IPS DF 4.7 (cell line): ENCODE results near the gene EMSY.
A peak's percentile ranks its signal among the peaks of the same experiment; 100 is the strongest.

ENCODE experiments used
- DNase-seq: peaks from one replicate; pipeline ENCODE4 v3.0.0-alpha.2; 2013; ENCODE audit warnings: low spot score; ENCODE audit errors: extremely low read depth

Gene EMSY

DNA sequence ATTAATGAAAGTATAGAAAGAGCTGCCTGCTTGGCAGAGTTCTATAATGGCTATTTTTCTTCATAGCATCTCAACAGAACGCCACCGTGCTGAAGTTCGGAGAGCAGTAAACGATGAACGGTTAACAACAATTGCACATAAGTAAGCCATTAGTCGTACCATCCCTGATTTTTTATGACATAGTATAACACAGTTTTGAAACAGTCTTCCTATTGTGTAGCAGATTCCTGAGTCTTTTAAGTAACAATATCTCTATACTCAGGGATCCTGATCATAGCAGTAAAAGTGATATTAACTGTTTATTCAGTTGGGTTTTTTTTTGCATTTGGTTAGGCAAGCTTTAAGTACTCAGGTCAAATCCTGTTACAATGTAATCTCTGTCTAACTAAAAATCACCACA, 8.4 kb downstream of the EMSY start:
- DNase-seq = no peak

DNA sequence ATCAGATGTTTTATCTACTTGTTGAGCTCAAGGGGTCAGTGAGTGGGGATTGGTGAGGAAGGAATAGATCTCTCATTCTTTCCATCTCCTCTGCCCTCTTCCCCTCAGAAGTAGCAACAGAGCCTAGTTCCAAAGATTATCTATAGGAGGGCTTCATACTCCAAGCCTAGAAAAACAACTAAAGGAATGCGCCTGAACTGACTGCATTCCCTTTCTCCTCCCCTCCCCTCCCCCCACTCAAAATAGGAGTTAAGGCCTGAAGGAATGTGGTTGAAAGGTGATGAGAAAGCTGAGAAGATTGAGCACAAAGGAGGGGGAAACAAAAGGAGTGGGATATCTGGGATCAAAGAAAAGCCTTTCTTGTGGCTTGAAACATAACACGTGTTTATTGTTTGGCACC, 10.5 kb downstream of the EMSY start:
- DNase-seq = peak; percentile 89

DNA sequence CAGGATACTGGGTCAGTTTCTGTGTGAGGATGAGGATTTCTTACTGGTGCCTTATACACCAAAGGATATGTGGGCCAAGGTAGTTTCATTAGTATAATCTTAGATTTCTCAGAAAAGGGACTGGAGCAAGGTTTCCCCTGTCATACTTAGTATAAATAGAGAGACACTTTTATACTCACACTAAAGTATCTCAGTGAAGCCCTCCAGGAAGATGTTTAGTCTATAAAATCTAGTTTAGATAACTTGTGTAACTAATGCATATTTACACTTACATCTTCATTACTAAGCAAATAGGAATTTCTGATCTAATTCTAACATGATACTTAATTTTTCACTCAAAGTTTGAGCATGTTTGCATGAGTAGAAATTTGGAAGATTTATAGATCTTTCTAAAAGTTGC, 11.1 kb downstream of the EMSY start:
- DNase-seq = no peak

DNA sequence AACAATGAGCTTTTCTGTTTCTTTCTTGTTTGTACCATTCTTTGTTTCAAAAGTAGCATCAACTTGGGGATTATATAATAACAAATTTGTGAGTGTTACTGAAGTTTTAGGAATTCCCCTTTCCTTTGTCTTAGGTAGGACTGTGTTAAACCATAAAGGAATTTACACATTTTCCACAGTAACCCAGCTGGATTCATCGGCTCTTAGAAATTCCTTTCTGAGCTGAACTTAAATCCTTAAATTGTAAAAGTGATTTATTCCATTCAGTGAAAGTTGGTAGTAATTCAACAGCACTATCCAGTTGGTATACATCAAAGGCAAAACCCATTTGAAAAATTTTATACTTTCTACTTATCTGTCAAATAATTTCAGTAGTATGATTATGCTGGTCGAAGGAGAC, 11.8 kb downstream of the EMSY start:
- no peak for DNase-seq

DNA sequence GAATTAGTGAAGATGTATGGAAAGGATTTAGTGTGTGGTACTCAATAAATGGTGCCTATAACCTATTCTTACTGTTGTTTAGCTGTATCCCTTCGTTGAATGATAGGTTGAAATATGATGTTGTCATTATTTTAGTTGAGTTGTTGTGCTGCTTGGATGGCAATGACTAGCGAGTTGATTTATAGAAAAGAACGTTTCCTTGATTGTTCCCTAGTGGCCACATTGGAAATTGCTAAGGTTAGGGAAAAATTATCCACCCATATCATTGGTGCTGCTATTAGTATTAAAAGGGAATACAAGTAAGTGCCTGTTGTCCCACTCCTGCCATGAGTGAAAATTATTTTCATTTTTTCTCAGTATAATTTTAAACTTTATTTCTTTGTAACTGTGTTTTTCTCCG, 14.5 kb downstream of the EMSY start:
- no peak for DNase-seq

DNA sequence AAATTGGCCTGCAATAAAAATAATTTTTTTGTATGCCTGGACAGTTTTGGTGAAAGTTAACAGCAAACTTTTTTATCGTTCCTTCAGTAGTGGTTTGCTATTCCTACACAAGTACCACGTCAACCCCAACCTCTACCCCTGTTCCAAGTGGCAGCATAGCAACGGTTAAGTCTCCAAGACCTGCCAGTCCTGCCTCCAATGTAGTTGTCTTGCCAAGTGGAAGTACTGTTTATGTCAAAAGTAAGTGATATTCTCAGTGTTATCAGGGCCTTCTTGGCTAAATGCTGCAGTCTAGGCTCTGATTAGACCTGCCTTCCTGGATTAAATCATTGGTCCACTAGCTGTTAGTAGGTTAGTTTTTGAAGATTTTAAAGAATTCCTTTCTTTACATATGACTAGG, 15.0 kb downstream of the EMSY start:
- DNase-seq = no peak

DNA sequence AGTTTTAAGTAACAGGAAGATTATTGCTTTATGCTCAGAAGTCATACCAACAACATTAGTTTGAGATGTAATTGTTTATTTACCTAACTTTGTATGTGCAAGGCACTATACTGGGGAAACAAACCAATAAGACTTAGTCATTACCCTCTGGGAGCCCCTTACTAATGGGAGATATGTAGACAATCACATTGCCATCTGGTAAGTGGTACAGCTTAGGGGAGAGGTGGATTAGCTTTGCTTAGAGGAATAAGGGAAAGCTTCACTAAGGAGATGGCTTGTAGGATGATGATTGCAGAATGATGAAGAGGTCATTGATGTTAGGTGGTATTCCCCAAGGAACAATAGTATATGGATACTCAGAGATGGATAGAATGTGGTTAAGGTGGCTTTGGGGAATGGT, 17.5 kb downstream of the EMSY start:
- no peak for DNase-seq

DNA sequence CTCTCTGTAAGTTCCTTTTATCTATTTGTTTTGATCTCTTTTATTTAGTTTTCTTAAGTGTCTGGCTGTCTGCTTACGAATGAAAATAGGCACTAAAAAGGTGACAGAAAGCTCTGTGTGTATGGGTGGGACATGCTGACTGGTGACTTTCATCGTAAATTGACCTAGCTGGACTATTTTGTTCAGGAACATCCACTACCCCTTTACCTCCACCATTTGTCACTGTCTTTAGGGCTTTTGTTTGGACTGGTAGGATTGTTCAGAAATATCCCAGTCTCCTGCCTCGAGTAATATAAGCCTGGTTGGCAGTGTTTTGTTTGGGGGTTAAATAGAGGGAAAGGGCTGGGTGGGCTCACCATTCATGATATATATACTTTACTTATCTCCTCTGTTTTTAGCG, 20.9 kb downstream of the EMSY start:
- no peak for DNase-seq

DNA sequence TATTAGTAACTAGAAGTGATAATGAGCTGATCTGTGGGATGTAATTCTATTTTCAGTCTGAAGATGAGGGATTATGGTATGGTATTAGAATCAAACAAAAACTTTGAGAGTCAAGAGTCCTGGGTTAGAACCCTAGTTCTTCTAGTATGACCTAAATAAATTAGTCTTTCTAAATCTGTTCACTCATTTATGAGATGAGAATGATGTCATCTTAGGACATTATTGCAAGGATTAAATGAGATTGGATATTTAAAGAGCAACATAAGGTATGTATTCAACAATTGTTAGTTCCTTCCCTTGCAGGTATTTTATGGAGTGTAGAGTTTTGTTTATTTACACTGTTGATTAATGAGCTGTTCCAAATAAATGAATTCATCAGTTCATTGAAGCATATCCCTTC, 21.8 kb downstream of the EMSY start:
- no peak for DNase-seq

DNA sequence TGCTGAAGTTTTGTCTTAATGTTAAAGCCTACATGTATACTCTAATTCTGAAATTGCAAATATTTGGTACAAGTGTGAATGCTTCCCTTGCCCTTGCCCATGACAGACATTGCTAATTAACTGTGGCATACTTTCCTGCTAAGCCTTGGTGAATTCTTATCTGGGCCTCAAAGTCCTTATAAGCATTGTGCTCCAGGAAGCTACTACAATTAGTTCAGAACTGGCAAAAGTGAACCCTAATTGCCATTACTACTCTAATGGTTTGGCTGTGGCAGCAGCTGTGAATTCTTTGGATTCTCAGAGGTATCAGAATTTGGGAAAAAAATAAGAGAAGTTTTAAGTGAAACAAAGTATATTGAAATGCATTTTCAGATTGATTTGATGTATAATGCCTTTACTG, 24.3 kb downstream of the EMSY start:
- no peak for DNase-seq

DNA sequence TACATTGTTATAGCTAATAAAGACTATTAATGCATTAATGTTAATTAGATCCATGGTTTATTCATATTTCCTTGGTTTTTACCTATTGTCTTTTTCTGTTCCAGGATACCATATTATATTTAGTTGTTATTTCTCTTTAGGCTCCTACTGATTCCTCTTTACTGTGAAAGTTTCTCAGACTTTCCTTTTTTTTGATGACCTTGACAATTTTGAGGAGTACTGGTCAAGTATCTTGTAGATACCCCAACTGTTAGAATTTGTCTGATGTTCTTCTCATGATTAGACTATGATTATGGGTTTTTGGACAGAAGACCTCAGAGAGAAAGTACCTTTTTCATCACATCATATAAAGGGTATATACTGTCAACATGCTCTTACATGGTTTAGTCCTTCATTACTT, 26.6 kb downstream of the EMSY start:
- no peak for DNase-seq

DNA sequence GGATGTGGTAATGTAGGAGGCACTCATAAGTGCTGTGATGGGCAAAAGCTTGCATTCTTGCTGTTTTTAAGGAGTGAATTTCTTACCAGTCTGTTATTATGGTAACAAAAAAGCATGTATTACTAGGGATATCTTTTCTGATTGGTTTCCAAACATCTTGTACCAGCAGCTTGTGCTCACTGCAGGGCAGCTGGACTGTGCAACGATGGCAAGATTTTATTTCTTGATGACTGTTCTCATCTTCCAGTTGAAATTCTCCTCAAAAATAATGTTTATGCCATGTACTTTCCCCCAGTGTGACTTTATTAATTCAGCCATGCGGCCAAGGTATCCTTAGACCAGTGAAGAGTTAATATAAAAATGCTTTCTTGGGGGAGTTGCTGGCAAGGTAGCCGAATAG, 35.4 kb downstream of the EMSY start:
- DNase-seq = no peak

DNA sequence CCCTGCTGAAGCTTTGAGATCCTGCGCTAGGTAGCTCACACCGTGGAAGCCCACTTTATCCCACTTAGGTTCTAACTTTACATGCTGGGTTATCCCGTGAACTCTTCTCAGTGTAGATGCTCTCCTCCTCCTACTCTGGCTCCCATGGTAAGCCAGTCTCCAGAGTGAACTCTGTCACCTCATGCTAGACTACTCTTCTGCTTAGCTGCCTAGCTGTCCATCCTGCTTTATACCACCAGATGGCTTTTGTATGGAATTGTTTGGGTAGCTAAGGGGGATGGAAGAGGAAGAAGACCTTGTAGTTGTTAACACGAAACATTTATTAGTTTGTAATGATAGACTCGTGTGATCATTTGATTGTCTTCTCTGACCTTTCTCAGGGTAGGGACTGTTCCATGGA, 46.8 kb downstream of the EMSY start:
- DNase-seq = no peak

DNA sequence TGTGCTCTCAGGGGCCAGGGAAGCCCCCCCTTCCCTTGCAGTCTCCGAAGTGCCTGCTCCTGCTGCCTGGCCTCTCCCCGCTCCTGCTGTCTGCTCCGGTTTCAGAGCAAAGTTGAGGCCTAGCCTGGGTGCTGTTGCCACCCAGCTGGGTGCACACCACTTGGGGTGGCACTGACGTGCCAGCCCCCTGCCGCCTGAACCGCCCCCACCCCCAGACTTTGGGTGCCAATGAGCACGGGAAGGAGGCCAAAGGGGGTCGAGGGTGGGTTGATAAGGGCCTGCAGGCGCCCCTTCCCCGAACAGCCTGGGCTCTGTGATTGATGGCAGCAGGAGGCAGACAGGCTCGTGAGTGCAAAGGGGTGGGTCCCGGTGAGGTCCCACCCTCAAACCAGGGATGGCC, 48.2 kb downstream of the EMSY start:
- no peak for DNase-seq

DNA sequence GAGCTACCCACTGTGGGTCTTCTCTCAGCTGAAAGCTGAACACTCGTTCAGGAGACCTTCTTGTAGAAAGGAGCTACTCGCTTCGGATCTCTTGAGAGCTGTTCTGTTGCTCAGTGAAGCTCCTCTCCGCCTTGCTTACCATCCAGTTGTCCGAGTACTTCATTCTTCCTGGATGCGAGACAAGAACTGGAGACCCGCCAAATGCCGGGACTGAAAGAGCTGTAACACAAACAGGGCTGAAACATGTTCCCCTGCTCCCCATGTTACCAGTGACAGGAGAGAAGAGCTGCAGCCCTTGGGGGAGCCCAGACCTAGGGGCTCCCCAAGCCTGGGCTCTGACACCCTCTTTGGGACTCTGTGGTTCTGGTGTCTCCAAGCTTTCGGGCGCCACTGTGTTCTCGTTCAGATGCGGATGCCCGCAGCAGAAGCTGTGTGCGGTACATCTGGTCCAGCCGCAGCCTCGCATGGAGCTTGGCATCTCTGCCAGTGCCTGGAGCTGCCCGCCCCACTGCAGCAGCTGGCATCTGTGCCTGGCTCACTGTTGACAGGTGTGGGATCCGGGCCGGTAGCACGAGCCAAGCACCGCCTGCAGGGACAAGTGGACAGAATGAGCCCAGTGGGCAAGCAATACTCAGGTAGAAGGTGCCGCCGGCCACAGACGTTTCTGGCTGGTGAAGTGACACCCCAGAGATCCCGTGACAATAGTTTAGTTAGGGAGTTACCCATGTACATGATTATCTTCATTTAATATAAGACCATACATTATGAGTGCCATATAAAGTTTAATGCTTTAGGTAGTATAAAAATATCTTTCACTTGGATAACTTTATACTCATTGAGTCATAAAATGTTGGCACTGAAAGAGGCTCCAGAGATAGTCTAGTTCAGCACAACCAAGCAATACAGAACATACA, 49.1 kb downstream of the EMSY start:
- DNase-seq = no peak

DNA sequence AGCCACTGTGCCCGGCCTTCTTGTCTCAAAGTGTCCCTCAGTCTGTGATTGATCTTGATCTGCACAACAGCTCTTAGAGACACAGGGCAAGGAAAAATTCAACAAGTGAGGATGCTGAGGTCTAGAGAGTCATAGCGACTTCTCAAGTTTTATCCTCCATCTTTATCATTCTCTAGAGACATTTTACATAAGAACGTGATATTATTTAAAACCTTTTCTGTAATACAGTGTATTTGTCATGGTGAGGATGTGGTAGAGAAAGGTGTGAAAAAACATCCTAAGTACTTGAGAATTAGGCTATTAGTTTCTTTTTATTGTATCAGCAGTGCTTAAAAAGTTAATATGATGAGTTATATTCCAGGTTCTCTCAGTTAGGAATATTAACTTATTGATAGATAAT, 50.2 kb downstream of the EMSY start:
- DNase-seq = no peak

DNA sequence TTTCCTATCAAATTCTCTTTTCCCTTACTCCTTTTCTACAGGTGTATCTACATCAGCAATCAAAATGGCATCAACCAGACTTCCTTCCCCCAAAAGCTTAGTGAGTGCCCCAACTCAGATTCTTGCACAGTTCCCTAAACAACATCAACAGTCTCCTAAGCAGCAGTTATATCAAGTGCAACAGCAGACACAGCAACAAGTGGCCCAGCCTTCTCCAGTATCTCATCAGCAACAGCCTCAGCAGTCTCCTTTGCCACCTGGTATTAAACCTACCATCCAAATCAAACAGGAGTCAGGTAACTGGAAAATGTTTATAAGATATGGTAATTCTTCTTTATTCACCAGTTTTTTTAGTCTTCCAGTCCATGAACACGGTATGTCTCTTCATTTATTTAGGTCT, 51.4 kb downstream of the EMSY start:
- DNase-seq = no peak

DNA sequence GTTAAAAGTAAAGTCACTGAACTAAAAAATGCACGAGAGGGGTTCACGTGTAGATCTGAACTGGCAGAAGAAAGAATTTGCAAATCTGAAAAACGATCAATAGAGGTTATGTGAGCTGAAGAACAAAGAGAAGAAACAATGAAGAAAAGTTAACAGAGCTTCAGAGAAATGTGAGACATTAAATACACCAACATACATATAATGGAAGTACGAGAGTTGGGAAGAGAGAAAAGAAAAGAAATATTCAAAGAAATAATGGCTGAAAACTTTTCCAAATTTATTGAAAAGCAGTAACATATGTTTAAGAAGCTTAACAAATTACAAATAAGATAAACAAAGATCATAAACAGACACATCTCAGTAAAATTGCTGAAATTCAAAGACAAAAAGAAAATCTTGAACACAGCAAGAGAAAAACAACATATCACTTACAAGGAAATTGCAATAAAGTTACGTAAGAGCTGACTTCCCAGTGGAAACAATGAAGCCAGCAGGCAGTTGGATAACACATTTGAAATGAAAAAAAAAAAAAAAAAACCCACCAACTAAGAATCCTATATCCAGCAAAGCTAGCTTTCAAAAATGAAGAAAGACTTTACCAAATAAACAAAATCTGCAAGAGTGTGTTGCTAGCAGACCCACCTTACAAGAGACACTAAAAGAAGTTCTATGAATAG, 56.8 kb downstream of the EMSY start:
- no peak for DNase-seq

DNA sequence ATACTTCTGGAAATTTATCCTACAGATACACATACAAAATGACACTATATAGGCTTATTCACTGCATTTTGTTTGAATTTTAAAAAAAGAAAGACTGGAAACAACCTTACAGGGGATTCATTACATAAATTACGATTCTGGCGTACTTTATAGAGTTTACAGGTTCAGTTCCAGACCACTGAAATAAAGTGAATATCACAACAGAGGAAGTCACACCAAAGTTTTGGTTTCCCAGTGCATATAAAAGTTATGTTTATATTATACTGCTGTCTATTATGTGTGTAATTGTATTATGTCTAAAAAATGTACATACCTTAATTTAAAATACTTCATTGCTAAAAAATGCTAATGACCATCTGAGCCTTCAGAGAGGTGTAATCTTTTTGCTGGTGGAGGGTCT, 62.0 kb downstream of the EMSY start:
- no peak for DNase-seq

DNA sequence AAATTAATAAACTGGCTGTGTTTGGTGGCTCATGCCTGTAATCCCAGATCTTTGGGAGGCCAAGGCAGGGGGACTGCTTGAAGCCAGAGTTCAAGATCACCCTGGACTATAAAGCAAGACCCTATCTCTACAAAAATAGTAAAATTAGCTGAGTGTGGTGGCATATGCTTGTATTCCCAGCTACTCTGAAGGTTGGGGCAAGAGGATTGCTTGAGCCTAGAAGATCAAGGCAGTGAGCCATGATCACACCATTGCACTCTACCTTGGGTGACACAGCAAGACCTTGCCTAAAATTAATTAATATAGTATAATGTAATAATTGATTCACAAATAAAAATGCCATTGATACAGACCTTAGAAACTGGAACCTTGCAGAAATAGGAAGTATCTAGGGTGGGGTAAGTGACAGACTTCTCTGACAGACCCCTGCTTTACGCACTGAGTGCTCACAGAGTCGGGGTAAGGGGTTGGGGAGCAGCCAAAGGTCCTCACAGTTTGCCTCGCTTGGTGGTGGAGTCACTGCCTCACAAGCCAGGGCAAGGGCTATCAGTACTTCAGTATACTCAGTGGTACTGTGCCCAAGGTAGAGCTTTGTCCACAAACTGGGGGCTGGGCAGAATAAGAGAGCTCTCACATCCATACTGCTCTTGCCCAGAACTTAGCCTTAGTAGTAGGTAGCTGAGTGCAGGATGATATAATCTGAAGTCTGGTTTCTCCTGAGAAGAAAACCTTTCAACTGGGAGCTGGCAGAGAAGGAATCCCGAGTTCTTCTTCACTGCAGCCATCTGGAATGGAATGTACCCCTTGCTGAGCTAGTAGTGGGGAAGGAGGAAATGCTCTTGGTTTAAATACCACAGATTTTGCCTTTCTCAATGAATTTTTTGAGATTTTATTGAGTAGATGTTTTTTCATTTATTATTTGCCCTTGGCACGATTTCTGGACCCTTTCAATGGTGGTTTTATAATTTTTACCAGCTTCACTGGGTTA, 65.5 kb downstream of the EMSY start:
- DNase-seq = peak; percentile 25

DNA sequence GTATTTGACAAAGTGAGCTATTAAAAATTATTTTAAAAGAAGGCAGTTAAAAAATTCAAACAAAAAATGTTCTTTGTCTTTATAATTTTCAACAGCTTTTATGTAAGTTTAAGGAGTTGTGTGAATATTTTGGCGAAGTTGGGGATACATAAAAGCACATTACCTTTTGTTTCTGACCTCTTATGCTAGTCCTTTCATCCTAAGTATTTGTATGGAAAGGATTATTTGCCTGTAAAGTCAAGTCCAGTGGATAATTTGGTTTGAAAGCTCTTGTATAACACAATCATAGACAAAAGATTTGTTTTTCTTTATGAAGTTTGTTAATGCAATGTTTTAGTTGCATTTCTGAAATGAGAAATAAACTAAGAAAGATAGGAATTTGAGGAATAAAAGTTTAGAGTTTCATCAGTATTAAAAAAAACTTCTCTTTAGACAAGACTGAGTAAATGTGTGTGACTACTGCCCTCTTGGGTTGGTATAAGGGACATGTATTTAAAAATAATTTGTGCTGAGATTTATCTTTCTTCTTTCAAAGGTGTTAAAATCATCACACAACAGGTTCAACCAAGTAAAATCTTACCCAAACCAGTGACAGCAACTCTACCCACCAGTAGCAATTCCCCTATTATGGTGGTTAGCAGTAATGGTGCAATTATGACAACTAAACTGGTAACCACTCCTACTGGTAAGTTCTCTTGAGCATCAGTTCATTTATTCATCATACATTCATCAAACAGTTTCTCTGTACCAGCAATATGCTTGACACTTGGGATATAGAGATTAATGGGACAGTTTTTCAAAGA, 68.2 kb downstream of the EMSY start:
- DNase-seq = no peak
